ENCODE data around the gene PDCD1.

DNA sequence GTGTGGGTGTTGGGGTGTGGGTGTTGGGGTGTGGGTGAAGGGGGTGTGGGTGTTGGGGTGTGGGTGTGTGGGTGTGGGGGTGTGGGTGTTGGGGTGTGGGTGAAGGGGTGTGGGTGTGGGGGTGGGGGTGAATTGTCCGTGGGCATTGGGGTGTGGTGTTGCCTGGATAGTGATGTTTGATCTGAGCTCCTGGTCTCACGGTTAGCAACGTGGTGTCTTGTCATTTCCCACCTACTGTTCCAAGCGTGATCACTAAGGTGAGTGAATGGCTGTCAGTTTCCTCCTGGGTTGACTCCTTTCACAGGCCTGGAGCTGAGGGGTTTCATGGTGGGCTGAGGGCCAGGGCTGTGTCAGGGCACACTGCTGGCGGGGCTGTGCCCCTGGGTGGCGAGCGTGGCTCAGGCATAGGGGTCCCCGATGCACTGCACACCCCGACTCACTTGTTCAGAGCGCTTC, 38.1 kb upstream of the PDCD1 start:
- TF ChIP-seq, protein P1, sequence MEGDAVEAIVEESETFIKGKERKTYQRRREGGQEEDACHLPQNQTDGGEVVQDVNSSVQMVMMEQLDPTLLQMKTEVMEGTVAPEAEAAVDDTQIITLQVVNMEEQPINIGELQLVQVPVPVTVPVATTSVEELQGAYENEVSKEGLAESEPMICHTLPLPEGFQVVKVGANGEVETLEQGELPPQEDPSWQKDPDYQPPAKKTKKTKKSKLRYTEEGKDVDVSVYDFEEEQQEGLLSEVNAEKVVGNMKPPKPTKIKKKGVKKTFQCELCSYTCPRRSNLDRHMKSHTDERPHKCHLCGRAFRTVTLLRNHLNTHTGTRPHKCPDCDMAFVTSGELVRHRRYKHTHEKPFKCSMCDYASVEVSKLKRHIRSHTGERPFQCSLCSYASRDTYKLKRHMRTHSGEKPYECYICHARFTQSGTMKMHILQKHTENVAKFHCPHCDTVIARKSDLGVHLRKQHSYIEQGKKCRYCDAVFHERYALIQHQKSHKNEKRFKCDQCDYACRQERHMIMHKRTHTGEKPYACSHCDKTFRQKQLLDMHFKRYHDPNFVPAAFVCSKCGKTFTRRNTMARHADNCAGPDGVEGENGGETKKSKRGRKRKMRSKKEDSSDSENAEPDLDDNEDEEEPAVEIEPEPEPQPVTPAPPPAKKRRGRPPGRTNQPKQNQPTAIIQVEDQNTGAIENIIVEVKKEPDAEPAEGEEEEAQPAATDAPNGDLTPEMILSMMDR (IDR thresholded peaks at IDR 0.05), result no peak
- TF ChIP-seq POLR2A (IDR thresholded peaks at IDR 0.05), result no peak

All from sigmoid colon (tissue), 3 donors.